ENCODE results near the gene LIM2. TPM values are rescaled to one million over a fixed set of nuclear protein-coding genes. Genes with fewer than 3 reads are reported as not detected.

LIM2 gene
- total and polyA plus RNA-seq, 9 of the 15 experiments (the other 6 are each of a cell fraction or from before 2014, with no cell fraction given) = 0.07 to 0.45 (median 0.18) TPM; not detected in 4

- TF ChIP-seq, protein P1, sequence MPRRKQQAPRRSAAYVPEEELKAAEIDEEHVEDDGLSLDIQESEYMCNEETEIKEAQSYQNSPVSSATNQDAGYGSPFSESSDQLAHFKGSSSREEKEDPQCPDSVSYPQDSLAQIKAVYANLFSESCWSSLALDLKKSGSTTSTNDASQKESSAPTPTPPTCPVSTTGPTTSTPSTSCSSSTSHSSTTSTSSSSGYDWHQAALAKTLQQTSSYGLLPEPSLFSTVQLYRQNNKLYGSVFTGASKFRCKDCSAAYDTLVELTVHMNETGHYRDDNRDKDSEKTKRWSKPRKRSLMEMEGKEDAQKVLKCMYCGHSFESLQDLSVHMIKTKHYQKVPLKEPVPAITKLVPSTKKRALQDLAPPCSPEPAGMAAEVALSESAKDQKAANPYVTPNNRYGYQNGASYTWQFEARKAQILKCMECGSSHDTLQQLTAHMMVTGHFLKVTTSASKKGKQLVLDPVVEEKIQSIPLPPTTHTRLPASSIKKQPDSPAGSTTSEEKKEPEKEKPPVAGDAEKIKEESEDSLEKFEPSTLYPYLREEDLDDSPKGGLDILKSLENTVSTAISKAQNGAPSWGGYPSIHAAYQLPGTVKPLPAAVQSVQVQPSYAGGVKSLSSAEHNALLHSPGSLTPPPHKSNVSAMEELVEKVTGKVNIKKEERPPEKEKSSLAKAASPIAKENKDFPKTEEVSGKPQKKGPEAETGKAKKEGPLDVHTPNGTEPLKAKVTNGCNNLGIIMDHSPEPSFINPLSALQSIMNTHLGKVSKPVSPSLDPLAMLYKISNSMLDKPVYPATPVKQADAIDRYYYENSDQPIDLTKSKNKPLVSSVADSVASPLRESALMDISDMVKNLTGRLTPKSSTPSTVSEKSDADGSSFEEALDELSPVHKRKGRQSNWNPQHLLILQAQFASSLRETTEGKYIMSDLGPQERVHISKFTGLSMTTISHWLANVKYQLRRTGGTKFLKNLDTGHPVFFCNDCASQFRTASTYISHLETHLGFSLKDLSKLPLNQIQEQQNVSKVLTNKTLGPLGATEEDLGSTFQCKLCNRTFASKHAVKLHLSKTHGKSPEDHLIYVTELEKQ (CRISPR knock-in tag; IDR thresholded peaks at IDR 0.05) = no peak
- TF ChIP-seq, protein P2, sequence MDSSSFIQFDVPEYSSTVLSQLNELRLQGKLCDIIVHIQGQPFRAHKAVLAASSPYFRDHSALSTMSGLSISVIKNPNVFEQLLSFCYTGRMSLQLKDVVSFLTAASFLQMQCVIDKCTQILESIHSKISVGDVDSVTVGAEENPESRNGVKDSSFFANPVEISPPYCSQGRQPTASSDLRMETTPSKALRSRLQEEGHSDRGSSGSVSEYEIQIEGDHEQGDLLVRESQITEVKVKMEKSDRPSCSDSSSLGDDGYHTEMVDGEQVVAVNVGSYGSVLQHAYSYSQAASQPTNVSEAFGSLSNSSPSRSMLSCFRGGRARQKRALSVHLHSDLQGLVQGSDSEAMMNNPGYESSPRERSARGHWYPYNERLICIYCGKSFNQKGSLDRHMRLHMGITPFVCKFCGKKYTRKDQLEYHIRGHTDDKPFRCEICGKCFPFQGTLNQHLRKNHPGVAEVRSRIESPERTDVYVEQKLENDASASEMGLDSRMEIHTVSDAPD (CRISPR knock-in tag; IDR thresholded peaks at IDR 0.05) = no peak
- no peak for TF ChIP-seq ZNF79 (CRISPR knock-in tag; IDR thresholded peaks at IDR 0.05; ENCODE audit: low read depth)
- TF ChIP-seq MCM3 (IDR thresholded peaks at IDR 0.05) = no peak
- TF ChIP-seq MITF (IDR thresholded peaks at IDR 0.05) = peak; percentile 68; the same call in 1 of the 2 replicates
- TF ChIP-seq ZNF507 (tag; conservative IDR thresholded peaks at IDR 0.05) = no peak
- no peak for TF ChIP-seq FOXJ3 (CRISPR knock-in tag; IDR thresholded peaks at IDR 0.05)
- TF ChIP-seq GTF2F1 (IDR thresholded peaks at IDR 0.05; ENCODE audit: low read depth, low read length) = no peak; the same call in 1 of the 2 replicates
- TF ChIP-seq, protein P3, sequence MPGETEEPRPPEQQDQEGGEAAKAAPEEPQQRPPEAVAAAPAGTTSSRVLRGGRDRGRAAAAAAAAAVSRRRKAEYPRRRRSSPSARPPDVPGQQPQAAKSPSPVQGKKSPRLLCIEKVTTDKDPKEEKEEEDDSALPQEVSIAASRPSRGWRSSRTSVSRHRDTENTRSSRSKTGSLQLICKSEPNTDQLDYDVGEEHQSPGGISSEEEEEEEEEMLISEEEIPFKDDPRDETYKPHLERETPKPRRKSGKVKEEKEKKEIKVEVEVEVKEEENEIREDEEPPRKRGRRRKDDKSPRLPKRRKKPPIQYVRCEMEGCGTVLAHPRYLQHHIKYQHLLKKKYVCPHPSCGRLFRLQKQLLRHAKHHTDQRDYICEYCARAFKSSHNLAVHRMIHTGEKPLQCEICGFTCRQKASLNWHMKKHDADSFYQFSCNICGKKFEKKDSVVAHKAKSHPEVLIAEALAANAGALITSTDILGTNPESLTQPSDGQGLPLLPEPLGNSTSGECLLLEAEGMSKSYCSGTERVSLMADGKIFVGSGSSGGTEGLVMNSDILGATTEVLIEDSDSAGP (CRISPR knock-in tag; IDR thresholded peaks at IDR 0.05) = no peak
- TF ChIP-seq, protein P4, sequence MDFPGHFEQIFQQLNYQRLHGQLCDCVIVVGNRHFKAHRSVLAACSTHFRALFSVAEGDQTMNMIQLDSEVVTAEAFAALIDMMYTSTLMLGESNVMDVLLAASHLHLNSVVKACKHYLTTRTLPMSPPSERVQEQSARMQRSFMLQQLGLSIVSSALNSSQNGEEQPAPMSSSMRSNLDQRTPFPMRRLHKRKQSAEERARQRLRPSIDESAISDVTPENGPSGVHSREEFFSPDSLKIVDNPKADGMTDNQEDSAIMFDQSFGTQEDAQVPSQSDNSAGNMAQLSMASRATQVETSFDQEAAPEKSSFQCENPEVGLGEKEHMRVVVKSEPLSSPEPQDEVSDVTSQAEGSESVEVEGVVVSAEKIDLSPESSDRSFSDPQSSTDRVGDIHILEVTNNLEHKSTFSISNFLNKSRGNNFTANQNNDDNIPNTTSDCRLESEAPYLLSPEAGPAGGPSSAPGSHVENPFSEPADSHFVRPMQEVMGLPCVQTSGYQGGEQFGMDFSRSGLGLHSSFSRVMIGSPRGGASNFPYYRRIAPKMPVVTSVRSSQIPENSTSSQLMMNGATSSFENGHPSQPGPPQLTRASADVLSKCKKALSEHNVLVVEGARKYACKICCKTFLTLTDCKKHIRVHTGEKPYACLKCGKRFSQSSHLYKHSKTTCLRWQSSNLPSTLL (IDR thresholded peaks at IDR 0.05) = no peak; the same call in 1 of the 2 replicates
- TF ChIP-seq FOXA3 (CRISPR knock-in tag; conservative IDR thresholded peaks at IDR 0.05 in 1 of 2, IDR thresholded peaks at IDR 0.05 in 1 of 2) = peak in 1 of 2 experiments; percentile 81; a peak in 2 of 4 replicates
- TF ChIP-seq MXI1 (IDR thresholded peaks at IDR 0.05; ENCODE audit: low read depth, low read length) = no peak
- no peak for TF ChIP-seq TCF7L2 (IDR thresholded peaks at IDR 0.05; ENCODE audit: low read depth, low read length)
- no peak for TF ChIP-seq RBM22 (IDR thresholded peaks at IDR 0.05; ENCODE audit: low read depth, low read length, poor library complexity, severe bottlenecking)
- no peak for TF ChIP-seq ZNF121 (CRISPR knock-in tag; conservative IDR thresholded peaks at IDR 0.05)
Measured at GRCh38 chr19:51339687-51340656, 47.8 kb downstream of the LIM2 start (continued).
